ENCODE measurements around the gene PRIMPOL.

GRCh38 chr4:184649026-184649970, at the start of gene PRIMPOL, which contains the start of gene CASP3:
- TF ChIP-seq NFYB (CRISPR knock-in tag; conservative IDR thresholded peaks at IDR 0.05; ENCODE audit: low read depth) (no peak), ZBTB21 (CRISPR knock-in tag; IDR thresholded peaks at IDR 0.05; ENCODE audit: borderline replicate concordance) (no peak), FOXP1 (CRISPR knock-in tag; IDR thresholded peaks at IDR 0.05; ENCODE audit: borderline replicate concordance) (no peak), ZNF263 (CRISPR knock-in tag; IDR thresholded peaks at IDR 0.05; ENCODE audit: low read depth) (0 out of 2 replicates have a peak, but pooled peaks have one; percentile 10), CREM (CRISPR knock-in tag; IDR thresholded peaks at IDR 0.05) (no peak), SP1 (CRISPR knock-in tag; conservative IDR thresholded peaks at IDR 0.05) (peak; percentile 83)
- TF ChIP-seq, protein P1, sequence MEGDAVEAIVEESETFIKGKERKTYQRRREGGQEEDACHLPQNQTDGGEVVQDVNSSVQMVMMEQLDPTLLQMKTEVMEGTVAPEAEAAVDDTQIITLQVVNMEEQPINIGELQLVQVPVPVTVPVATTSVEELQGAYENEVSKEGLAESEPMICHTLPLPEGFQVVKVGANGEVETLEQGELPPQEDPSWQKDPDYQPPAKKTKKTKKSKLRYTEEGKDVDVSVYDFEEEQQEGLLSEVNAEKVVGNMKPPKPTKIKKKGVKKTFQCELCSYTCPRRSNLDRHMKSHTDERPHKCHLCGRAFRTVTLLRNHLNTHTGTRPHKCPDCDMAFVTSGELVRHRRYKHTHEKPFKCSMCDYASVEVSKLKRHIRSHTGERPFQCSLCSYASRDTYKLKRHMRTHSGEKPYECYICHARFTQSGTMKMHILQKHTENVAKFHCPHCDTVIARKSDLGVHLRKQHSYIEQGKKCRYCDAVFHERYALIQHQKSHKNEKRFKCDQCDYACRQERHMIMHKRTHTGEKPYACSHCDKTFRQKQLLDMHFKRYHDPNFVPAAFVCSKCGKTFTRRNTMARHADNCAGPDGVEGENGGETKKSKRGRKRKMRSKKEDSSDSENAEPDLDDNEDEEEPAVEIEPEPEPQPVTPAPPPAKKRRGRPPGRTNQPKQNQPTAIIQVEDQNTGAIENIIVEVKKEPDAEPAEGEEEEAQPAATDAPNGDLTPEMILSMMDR (IDR thresholded peaks at IDR 0.05), result no peak
- TF ChIP-seq, protein P2, sequence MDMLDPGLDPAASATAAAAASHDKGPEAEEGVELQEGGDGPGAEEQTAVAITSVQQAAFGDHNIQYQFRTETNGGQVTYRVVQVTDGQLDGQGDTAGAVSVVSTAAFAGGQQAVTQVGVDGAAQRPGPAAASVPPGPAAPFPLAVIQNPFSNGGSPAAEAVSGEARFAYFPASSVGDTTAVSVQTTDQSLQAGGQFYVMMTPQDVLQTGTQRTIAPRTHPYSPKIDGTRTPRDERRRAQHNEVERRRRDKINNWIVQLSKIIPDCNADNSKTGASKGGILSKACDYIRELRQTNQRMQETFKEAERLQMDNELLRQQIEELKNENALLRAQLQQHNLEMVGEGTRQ (CRISPR knock-in tag; IDR thresholded peaks at IDR 0.05), result 0 out of 2 replicates have a peak, but pooled peaks have one; percentile 17
- TF ChIP-seq, protein P3, sequence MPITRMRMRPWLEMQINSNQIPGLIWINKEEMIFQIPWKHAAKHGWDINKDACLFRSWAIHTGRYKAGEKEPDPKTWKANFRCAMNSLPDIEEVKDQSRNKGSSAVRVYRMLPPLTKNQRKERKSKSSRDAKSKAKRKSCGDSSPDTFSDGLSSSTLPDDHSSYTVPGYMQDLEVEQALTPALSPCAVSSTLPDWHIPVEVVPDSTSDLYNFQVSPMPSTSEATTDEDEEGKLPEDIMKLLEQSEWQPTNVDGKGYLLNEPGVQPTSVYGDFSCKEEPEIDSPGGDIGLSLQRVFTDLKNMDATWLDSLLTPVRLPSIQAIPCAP (CRISPR knock-in tag; IDR thresholded peaks at IDR 0.05), result no peak
- TF ChIP-seq, protein P4, sequence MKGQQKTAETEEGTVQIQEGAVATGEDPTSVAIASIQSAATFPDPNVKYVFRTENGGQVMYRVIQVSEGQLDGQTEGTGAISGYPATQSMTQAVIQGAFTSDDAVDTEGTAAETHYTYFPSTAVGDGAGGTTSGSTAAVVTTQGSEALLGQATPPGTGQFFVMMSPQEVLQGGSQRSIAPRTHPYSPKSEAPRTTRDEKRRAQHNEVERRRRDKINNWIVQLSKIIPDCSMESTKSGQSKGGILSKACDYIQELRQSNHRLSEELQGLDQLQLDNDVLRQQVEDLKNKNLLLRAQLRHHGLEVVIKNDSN (CRISPR knock-in tag; IDR thresholded peaks at IDR 0.05), result no peak
- TF ChIP-seq, protein P5, sequence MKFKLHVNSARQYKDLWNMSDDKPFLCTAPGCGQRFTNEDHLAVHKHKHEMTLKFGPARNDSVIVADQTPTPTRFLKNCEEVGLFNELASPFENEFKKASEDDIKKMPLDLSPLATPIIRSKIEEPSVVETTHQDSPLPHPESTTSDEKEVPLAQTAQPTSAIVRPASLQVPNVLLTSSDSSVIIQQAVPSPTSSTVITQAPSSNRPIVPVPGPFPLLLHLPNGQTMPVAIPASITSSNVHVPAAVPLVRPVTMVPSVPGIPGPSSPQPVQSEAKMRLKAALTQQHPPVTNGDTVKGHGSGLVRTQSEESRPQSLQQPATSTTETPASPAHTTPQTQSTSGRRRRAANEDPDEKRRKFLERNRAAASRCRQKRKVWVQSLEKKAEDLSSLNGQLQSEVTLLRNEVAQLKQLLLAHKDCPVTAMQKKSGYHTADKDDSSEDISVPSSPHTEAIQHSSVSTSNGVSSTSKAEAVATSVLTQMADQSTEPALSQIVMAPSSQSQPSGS (CRISPR knock-in tag; IDR thresholded peaks at IDR 0.05; ENCODE audit: borderline replicate concordance, low read depth), result no peak
